HG02759 (cell line): Measurements from ENCODE around the gene UNC79.
A peak's percentile ranks its signal among the peaks of the same experiment; 100 is the strongest.
"Not testable (repeated sequence)": the region's sequence is repeated elsewhere in the genome, so short reads cannot be mapped to it uniquely, and the experiment has no call there.

Experiments used
- ATAC-seq: cut with Tn5 transposase; IDR thresholded peaks from one replicate; pipeline ENCODE4 v1.9.1; 2021; ENCODE audit warnings: mild to moderate bottlenecking, moderate library complexity; ENCODE audit not compliant: unreplicated experiment

Gene UNC79

GRCh38 chr14:93493054-93493453, 62.3 kb downstream of the UNC79 start:
- no peak for ATAC-seq

- ATAC-seq, result not testable (repeated sequence)
Measured at GRCh38 chr14:93493622-93494021, 62.9 kb downstream of the UNC79 start.

- no peak for ATAC-seq
Measured at GRCh38 chr14:93496856-93497741, 66.4 kb downstream of the UNC79 start.

- no peak for ATAC-seq
Measured at GRCh38 chr14:93510056-93510455, 79.3 kb downstream of the UNC79 start.

- no peak for ATAC-seq
Measured at GRCh38 chr14:93511001-93511400, 80.3 kb downstream of the UNC79 start.

GRCh38 chr14:93520053-93520607, 89.4 kb downstream of the UNC79 start:
- no peak for ATAC-seq

- ATAC-seq, result no peak
Measured at GRCh38 chr14:93522221-93522620, 91.5 kb downstream of the UNC79 start.

GRCh38 chr14:93525216-93525615, 94.5 kb downstream of the UNC79 start:
- ATAC-seq, result not testable (repeated sequence)

GRCh38 chr14:93525696-93526451, 95.1 kb downstream of the UNC79 start:
- no peak for ATAC-seq

- no peak for ATAC-seq
Measured at GRCh38 chr14:93527203-93527607, 96.5 kb downstream of the UNC79 start.

GRCh38 chr14:93528884-93529558, 98.3 kb downstream of the UNC79 start:
- ATAC-seq, result no peak

GRCh38 chr14:93531644-93532043, 100.9 kb downstream of the UNC79 start:
- no peak for ATAC-seq

- no peak for ATAC-seq
Measured at GRCh38 chr14:93532541-93532940, 101.8 kb downstream of the UNC79 start.

- peak; percentile 29 for ATAC-seq
Measured at GRCh38 chr14:93533437-93533836, 102.7 kb downstream of the UNC79 start.

- peak; percentile 81 for ATAC-seq
Measured at GRCh38 chr14:93533842-93534241, 103.1 kb downstream of the UNC79 start.

GRCh38 chr14:93535537-93535936, 104.8 kb downstream of the UNC79 start:
- no peak for ATAC-seq

GRCh38 chr14:93536945-93537344, 106.2 kb downstream of the UNC79 start:
- no peak for ATAC-seq

GRCh38 chr14:93537951-93538350, 107.2 kb downstream of the UNC79 start:
- ATAC-seq, result no peak

- no peak for ATAC-seq
Measured at GRCh38 chr14:93538413-93538812, 107.7 kb downstream of the UNC79 start.

- ATAC-seq, result no peak
Measured at GRCh38 chr14:93540235-93540634, 109.5 kb downstream of the UNC79 start.

GRCh38 chr14:93543766-93544165, 113.0 kb downstream of the UNC79 start:
- ATAC-seq, result no peak
